Endothelial cell of umbilical vein (primary cell): Measurements from ENCODE around the gene NRXN3. TPM values are rescaled to one million over a fixed set of nuclear protein-coding genes. Genes with fewer than 3 reads are reported as not detected.

Source experiments
- BruUV-seq: library from RNA; stranded (reverse); fragments of 400-500 nt; replicated peaks from 2 replicates; lab custom pipeline; 2021; lab: Mats Ljungman, UMichigan
- CTCF ChIA-PET: fragments of 300-600, 350-600 bp; sonication (Branson Sonifier 250); formaldehyde crosslinking; loops from one replicate; lab custom pipeline; 2021; ENCODE audit warnings: antibody characterized with exemption, inconsistent platforms; lab: Charles Lee
- POLR2A ChIA-PET: fragments of 300-600, 350-600 bp; sonication (Branson Sonifier 250); formaldehyde crosslinking; loops from one replicate; lab custom pipeline; 2021; ENCODE audit warnings: antibody characterized with exemption, inconsistent platforms; lab: Charles Lee
- DNase-seq: peaks from one replicate; pipeline ENCODE4 v3.0.0-alpha.2; 2011; ENCODE audit warnings: low read depth, low spot score
- FAIRE-seq: peaks from 2 replicates; lab custom pipeline; 2011; peaks lifted over from hg19 to GRCh38; lab: Jason Lieb, UNC
- H2AFZ ChIP-seq: 2 replicates; pipeline ENCODE4 v1.6.0; 2012; ENCODE audit warnings: low read depth, low read length, control low read depth, inconsistent platforms
- H3K27ac ChIP-seq: 2 replicates; pipeline ENCODE4 v1.5.1; 2011; ENCODE audit warnings: low read depth, mild to moderate bottlenecking, control low read depth, low read length, moderate library complexity; ENCODE audit not compliant: insufficient read depth
- H3K27me3 ChIP-seq, 2 experiments: 2 replicates each; pipeline versions ENCODE4 v1.6.0 to v1.6.1; 2011; ENCODE audit warnings: low read length in 2 of 2, mixed read lengths in 1 of 2; ENCODE audit not compliant: control insufficient read depth in 2 of 2, insufficient read depth in 2 of 2
- H3K36me3 ChIP-seq, 2 experiments: 2 replicates in 1 of 2; 3 replicates in 1 of 2; pipeline ENCODE4 v1.5.1; 2011; ENCODE audit warnings: low read length in 2 of 2, mild to moderate bottlenecking in 1 of 2, moderate library complexity in 1 of 2; ENCODE audit not compliant: control insufficient read depth in 2 of 2, insufficient read depth in 2 of 2; ENCODE audit errors: extremely low read depth in 1 of 2
- H3K4me1 ChIP-seq: 3 replicates; pipeline ENCODE4 v1.5.1; 2011; ENCODE audit warnings: mild to moderate bottlenecking, low read length; ENCODE audit not compliant: control insufficient read depth, insufficient read depth; ENCODE audit errors: extremely low read depth
- H3K4me2 ChIP-seq: 2 replicates; pipeline ENCODE4 v1.6.1; 2011; ENCODE audit warnings: low read length, control low read depth, mixed read lengths; ENCODE audit not compliant: insufficient read depth
- H3K4me3 ChIP-seq, 3 experiments: fragments of 200-600 bp in 1 of 3; sonication (generic), shearing (Covaris generic) in 1 of 3; replicated peaks in 1 of 3; 2 replicates each; pipeline ENCODE4 v1.5.1; 2011 to 2016; ENCODE audit warnings: control low read depth in 3 of 3, low read length in 3 of 3, mild to moderate bottlenecking in 2 of 3, inconsistent platforms in 1 of 3, low read depth in 1 of 3, moderate library complexity in 1 of 3; ENCODE audit not compliant: insufficient read depth in 1 of 3
- H3K79me2 ChIP-seq: 2 replicates; pipeline ENCODE4 v1.6.0; 2012; ENCODE audit warnings: low read length, inconsistent platforms; ENCODE audit not compliant: control insufficient read depth, insufficient read depth
- H3K9ac ChIP-seq: replicated peaks from 2 replicates; pipeline ENCODE3; 2011; ENCODE audit warnings: low read length, control low read depth; ENCODE audit not compliant: insufficient read depth; ENCODE audit errors: extremely low read depth
- H3K9me1 ChIP-seq: replicated peaks from 3 replicates; pipeline ENCODE4 v1.6.0; 2011; ENCODE audit warnings: mild to moderate bottlenecking, low read length; ENCODE audit not compliant: control insufficient read depth, insufficient read depth; ENCODE audit errors: extremely low read depth
- H3K9me3 ChIP-seq: replicated peaks from 2 replicates; pipeline ENCODE4 v1.5.1; 2012; ENCODE audit warnings: low read length, inconsistent platforms; ENCODE audit not compliant: control insufficient read depth, insufficient read depth
- H4K20me1 ChIP-seq: replicated peaks from 2 replicates; pipeline ENCODE3; 2011; ENCODE audit warnings: mild to moderate bottlenecking, low read length; ENCODE audit not compliant: control insufficient read depth, insufficient read depth; ENCODE audit errors: extremely low read depth
- EZH2 ChIP-seq: IDR thresholded peaks from 2 replicates; pipeline ENCODE4 v1.6.1; 2012; ENCODE audit warnings: borderline replicate concordance, low read depth, mild to moderate bottlenecking, moderate library complexity, low read length, inconsistent platforms; ENCODE audit not compliant: severe bottlenecking
- FOS ChIP-seq: IDR thresholded peaks from 2 replicates; pipeline ENCODE4 v1.6.1; 2011; ENCODE audit warnings: mild to moderate bottlenecking, low read length, moderate library complexity, borderline replicate concordance; ENCODE audit not compliant: insufficient read depth
- GATA2 ChIP-seq: IDR thresholded peaks from 2 replicates; pipeline ENCODE4 v1.7.0; 2011; ENCODE audit warnings: low read depth, mild to moderate bottlenecking, moderate library complexity, mixed read lengths, low read length; ENCODE audit not compliant: insufficient read length, insufficient read depth
- JUN ChIP-seq: IDR thresholded peaks from 2 replicates; pipeline ENCODE4 v1.6.1; 2011; ENCODE audit warnings: borderline replicate concordance, low read depth; ENCODE audit not compliant: insufficient read length, insufficient read depth
- MYC ChIP-seq: IDR thresholded peaks from one replicate; pipeline ENCODE4 v1.6.1; 2011; ENCODE audit warnings: mild to moderate bottlenecking, low read depth, low read length
- POLR2A ChIP-seq: IDR thresholded peaks from 2 replicates; pipeline ENCODE4 v1.6.1; 2012; ENCODE audit warnings: low read depth, mild to moderate bottlenecking, control low read depth, low read length
- POLR2AphosphoS5 ChIP-seq: IDR thresholded peaks from 2 replicates; pipeline ENCODE4 v1.6.1; 2012; ENCODE audit warnings: low read depth, mild to moderate bottlenecking, control low read depth, low read length, moderate library complexity; ENCODE audit not compliant: insufficient read depth
- dilution Hi-C: fragments of 300-500 bp; cut with MboI; formaldehyde crosslinking; loops from one replicate; pipeline ENCODE4 v1.15.0; 2019; ENCODE audit warnings: low sequenced_read_pairs; ENCODE audit not compliant: extremely low pct_ligation_motif_present
- intact Hi-C: fragments of 100-400 bp; cut with micrococcal nuclease; formaldehyde crosslinking; loops from one replicate; pipeline ENCODE4 v1.10.0; 2022
- polyA plus RNA-seq, 4 experiments: library from polyadenylated mRNA; depleted of rRNA in 3 of 4; stranded (reverse) in 3 of 4; unstranded in 1 of 4; fragments of >200 nt; gene quantifications; 2 replicates each; pipeline versions ENCODE4 v1.2.1 to v1.2.3, GENCODE V29; 2011 to 2012; ENCODE audit warnings: missing spikeins in 1 of 4
- total RNA-seq: library from RNA; stranded (reverse); gene quantifications from 2 replicates; pipeline ENCODE4 v1.2.3, GENCODE V29; 2021
- TF ChIP-seq, protein P1 (sequence below): IDR thresholded peaks from 2 replicates; pipeline ENCODE4 v1.6.1; 2011; ENCODE audit not compliant: insufficient read depth, insufficient read length
- TF ChIP-seq, protein P2 (sequence below), 2 donors: IDR thresholded peaks; 1 replicate in 1 of 2; 2 replicates in 1 of 2; pipeline ENCODE4 v1.5.1; 2011; ENCODE audit warnings: low read length in 2 of 2, mild to moderate bottlenecking in 2 of 2, moderate library complexity in 2 of 2, control low read depth in 1 of 2, inconsistent platforms in 1 of 2, low read depth in 1 of 2; ENCODE audit not compliant: insufficient read depth in 1 of 2; ENCODE audit errors: extremely low read depth in 1 of 2

NRXN3 gene
- total and polyA plus RNA-seq, 2 donors (not counting 3 experiments of a cell fraction or from before 2014, with no cell fraction given): 0.72 to 4.2 TPM

DNA sequence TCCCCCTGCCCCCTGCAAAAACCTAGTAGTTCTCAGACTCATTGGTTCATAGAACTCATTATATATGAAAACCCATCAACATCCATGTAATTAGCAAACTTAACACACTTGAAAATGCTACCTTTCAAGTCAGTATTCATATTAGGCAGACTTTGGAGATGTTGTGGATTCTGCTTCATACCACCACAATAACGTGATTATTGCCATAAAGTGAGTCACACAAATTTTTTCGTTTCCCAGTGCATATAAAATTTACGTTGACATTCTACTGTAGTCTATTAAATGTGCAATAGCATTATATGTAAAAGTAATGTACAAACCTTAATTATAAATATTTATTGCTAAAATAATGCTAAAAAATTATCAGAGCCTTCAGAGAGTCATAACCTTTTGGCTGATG is 1387.1 kb downstream of the NRXN3 start:
- no peak overlapping the region for H3K4me3 ChIP-seq
- DNase-seq (no peak), FAIRE-seq (no peak)
- no peak overlapping the region for H3K9ac ChIP-seq
- no peak overlapping the region for H2AFZ ChIP-seq
- H3K27ac ChIP-seq: no peak overlapping the region
- no peaks in the 10 kb centered on the region for H3K36me3 ChIP-seq
- BruUV-seq: no TSS peak
- dilution Hi-C loops: no loop called here
- H3K9me3 ChIP-seq: no peaks in the 10 kb centered on the region
- ChIA-PET POLR2A (no interaction called here), CTCF (no interaction called here)
- no peaks in the 10 kb centered on the region for H3K79me2 ChIP-seq
- intact Hi-C loops: no loop called here
- no peaks in the 10 kb centered on the region for H3K27me3 ChIP-seq
- no peaks in the 10 kb centered on the region for H3K4me1 ChIP-seq
- H3K9me1 ChIP-seq: no peaks in the 10 kb centered on the region
- TF ChIP-seq JUN (no peak), MYC (no peak), POLR2AphosphoS5 (no peak), GATA2 (no peak), POLR2A (no peak), FOS (no peak), EZH2 (no peak)
- TF ChIP-seq, protein P1, sequence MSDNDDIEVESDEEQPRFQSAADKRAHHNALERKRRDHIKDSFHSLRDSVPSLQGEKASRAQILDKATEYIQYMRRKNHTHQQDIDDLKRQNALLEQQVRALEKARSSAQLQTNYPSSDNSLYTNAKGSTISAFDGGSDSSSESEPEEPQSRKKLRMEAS: no peak
- TF ChIP-seq, protein P2, sequence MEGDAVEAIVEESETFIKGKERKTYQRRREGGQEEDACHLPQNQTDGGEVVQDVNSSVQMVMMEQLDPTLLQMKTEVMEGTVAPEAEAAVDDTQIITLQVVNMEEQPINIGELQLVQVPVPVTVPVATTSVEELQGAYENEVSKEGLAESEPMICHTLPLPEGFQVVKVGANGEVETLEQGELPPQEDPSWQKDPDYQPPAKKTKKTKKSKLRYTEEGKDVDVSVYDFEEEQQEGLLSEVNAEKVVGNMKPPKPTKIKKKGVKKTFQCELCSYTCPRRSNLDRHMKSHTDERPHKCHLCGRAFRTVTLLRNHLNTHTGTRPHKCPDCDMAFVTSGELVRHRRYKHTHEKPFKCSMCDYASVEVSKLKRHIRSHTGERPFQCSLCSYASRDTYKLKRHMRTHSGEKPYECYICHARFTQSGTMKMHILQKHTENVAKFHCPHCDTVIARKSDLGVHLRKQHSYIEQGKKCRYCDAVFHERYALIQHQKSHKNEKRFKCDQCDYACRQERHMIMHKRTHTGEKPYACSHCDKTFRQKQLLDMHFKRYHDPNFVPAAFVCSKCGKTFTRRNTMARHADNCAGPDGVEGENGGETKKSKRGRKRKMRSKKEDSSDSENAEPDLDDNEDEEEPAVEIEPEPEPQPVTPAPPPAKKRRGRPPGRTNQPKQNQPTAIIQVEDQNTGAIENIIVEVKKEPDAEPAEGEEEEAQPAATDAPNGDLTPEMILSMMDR (IDR thresholded peaks at IDR 0.05; ENCODE audit: extremely low read depth in 1 of 2, insufficient read depth in 1 of 2, low read depth in 1 of 2, low read length in 2 of 2): no peak
- no peak overlapping the region for H3K4me2 ChIP-seq
- H4K20me1 ChIP-seq: no peaks in the 10 kb centered on the region
